Adrenal gland (tissue), 12 donors: ENCODE data around the gene CENPS. TPM values are rescaled to one million over a fixed set of nuclear protein-coding genes. Genes with fewer than 3 reads are reported as not detected.
A peak's percentile ranks its signal among the peaks of the same experiment; 100 is the strongest.
"Not testable (repeated sequence)": the region's sequence is repeated elsewhere in the genome, so short reads cannot be mapped to it uniquely, and the experiment has no call there.

Experiments used
- DNase-seq, 7 donors: peaks; one replicate each; pipeline ENCODE4 v3.0.0-alpha.2; 2019 to 2020
- H3K27ac ChIP-seq, 5 donors: fragments of 200-600 bp; sonication (generic) in 4 of 5; 1 replicate in 3 of 5; 2 replicates in 2 of 5; pipeline versions ENCODE4 v1.5.1 to v1.8.0; 2016 to 2020; ENCODE audit warnings: mild to moderate bottlenecking in 1 of 5
- H3K27me3 ChIP-seq: fragments of 200-600 bp; 2 replicates; pipeline ENCODE4 v1.8.0; 2021
- H3K36me3 ChIP-seq, 2 donors: fragments of 200-600 bp; replicated peaks in 1 of 2; 1 replicate in 1 of 2; 2 replicates in 1 of 2; pipeline versions ENCODE4 v1.5.1 to v1.8.0; 2018 to 2022
- H3K4me1 ChIP-seq, 2 donors: fragments of 200-600 bp; replicated peaks in 1 of 2; 1 replicate in 1 of 2; 2 replicates in 1 of 2; pipeline versions ENCODE4 v1.5.1 to v1.8.0; 2018 to 2021
- H3K4me3 ChIP-seq, 4 donors: fragments of 200-600 bp; sonication (generic) in 3 of 4; one replicate each; pipeline ENCODE4 v1.5.1; 2016 to 2018
- H3K9me3 ChIP-seq, 3 donors: fragments of 200-600 bp; sonication (generic) in 1 of 3; replicated peaks in 1 of 3; 1 replicate in 2 of 3; 2 replicates in 1 of 3; pipeline versions ENCODE4 v1.5.1 to v1.8.0; 2016 to 2021
- POLR2A ChIP-seq, 2 donors: fragments of 450-650 bp; IDR thresholded peaks; one replicate each; pipeline ENCODE4 v1.6.1; 2017; ENCODE audit warnings: antibody characterized with exemption in 2 of 2, mild to moderate bottlenecking in 2 of 2, moderate library complexity in 1 of 2
- WGBS, 4 donors: extraction: QIAGEN DNeasy Blood & Tissue Kit in 2 of 4; methylation state at CpG; one replicate each; pipeline versions ENCODE4 v1.1.5 to v1.1.7; 2013 to 2017; 5-methylcytosine and 5-hydroxymethylcytosine counted together
- intact Hi-C, 2 donors: fragments of 100-400 bp; cut with DNase I; formaldehyde crosslinking; loops; one replicate each; pipeline versions ENCODE4 v1.14.1 to v1.15.0; 2022 to 2023
- polyA plus RNA-seq, 3 donors: library from polyadenylated mRNA; stranded (reverse); fragments of 200-250 nt in 2 of 3; fragments of 350-450 nt in 1 of 3; fragmentation: Illumina TruSeq in 1 of 3; extraction: RNeasy Lipid Tissue Mini Kit (QIAGEN cat#74804) in 1 of 3; gene quantifications; one replicate each; pipeline ENCODE4 v1.2.3, GENCODE V29; 2013 to 2014
- total RNA-seq, 9 donors: library from RNA; depleted of rRNA in 4 of 9; stranded (reverse); fragments of >200 nt in 4 of 9; fragments of 120-200 nt in 1 of 9; fragmentation: NEBNext Ultra II Directional in 1 of 9; extraction: Animal tissue kit (Norgen Biotek cat#: 25700) in 1 of 9; gene quantifications; one replicate each; pipeline versions ENCODE4 v1.1.0 to v1.2.4, GENCODE V29; 2013 to 2023
- TF ChIP-seq, protein P1 (sequence below), 6 experiments: fragments of 450-650 bp in 4 of 6; fragments of 200-600 bp in 2 of 6; sonication (generic) in 1 of 6; IDR thresholded peaks; 1 replicate in 5 of 6; 2 replicates in 1 of 6; pipeline versions ENCODE4 v1.5.1 to v1.8.0; 2016 to 2021; ENCODE audit warnings: antibody characterized with exemption in 6 of 6, mild to moderate bottlenecking in 2 of 6, moderate library complexity in 1 of 6
- donor health status: healthy with polysubstance abuse.
- donor health status: Bipolar disorder and iron deficiency.
- donor health status: DM: yes; HTN: yes; CAD: no.
- donor health status: DM: no; HTN: no; CAD: no.
- donor health status: DM: no; HTN: no; CAD: no.
- donor health status: DM: yes; HTN: yes; CAD: no.

CENPS gene
- total and polyA plus RNA-seq, 12 donors, result 10.0 to 32.9 (median 18.8) TPM

GRCh38 chr1:10407201-10407600 lies 23.0 kb upstream of the CENPS start:
- 80 to 100% (median 88%) methylated on average over 1 to 2 of the region's 2 CpGs for WGBS, 4 donors
- no peak for DNase-seq
- intact Hi-C loops, result no loop called here
- Histone ChIP-seq H3K27me3 (no peaks in the 10 kb centered on the region), H3K36me3 (peaks cover 0 to 95% of the 10 kb centered on the region in 2 donors), H3K27ac (no peak overlapping the region), H3K9me3 (no peaks in the 10 kb centered on the region), H3K4me1 (no peaks in the 10 kb centered on the region), H3K4me3 (no peak overlapping the region)
- TF ChIP-seq POLR2A (IDR thresholded peaks at IDR 0.05), result no peak
- TF ChIP-seq, protein P1, sequence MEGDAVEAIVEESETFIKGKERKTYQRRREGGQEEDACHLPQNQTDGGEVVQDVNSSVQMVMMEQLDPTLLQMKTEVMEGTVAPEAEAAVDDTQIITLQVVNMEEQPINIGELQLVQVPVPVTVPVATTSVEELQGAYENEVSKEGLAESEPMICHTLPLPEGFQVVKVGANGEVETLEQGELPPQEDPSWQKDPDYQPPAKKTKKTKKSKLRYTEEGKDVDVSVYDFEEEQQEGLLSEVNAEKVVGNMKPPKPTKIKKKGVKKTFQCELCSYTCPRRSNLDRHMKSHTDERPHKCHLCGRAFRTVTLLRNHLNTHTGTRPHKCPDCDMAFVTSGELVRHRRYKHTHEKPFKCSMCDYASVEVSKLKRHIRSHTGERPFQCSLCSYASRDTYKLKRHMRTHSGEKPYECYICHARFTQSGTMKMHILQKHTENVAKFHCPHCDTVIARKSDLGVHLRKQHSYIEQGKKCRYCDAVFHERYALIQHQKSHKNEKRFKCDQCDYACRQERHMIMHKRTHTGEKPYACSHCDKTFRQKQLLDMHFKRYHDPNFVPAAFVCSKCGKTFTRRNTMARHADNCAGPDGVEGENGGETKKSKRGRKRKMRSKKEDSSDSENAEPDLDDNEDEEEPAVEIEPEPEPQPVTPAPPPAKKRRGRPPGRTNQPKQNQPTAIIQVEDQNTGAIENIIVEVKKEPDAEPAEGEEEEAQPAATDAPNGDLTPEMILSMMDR (IDR thresholded peaks at IDR 0.05), result no peak

DNA sequence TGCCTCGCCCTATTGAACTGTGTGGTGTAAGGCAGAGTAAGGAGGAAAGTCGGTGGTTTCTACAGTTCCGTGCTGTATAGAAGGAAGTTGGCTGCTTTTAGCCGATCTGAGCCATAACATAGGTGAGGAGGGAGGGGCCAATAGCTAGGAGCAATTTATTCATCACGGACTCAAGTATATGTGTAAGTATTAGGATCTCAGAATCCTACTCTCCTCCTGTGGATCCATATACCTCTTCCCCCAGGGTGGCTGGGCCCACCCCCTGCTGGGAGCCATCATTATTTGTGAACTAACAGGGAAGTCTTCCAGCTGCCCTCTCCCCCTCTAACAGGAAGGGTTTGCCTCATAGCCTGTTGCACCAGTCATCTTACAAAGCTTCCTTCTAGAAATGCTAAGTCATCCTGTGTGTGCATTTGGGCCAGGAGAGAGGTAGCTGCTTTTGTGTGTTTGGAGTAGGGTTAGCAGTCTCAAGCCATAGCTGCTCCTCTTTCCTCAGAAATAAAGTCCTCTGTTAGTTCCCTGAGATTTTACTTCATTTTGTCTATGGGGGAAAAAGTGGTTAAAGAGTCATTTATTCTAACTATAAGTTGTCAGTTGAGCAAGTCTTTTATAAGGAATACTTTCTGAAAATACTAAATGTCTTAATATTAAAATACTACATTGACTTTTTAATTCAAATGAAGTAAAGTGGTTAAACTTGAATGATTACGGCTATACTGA lies 14.9 kb upstream of the CENPS start:
- peak overlapping the region in 2 of 5 donors; percentile 15 to 81 for H3K27ac ChIP-seq
- H3K36me3 ChIP-seq, result peaks cover 0 to 90% of the 10 kb centered on the region in 2 donors
- WGBS, 4 donors, result 69 to 82% (median 77%) methylated on average over 6 of the region's 6 CpGs
- intact Hi-C loops, result no loop called here
- no peaks in the 10 kb centered on the region for H3K4me1 ChIP-seq
- peak in 4 of 7 donors; percentile 34 to 43 (median 38) for DNase-seq
- no peak overlapping the region for H3K4me3 ChIP-seq
- no peaks in the 10 kb centered on the region for H3K27me3 ChIP-seq
- TF ChIP-seq POLR2A (IDR thresholded peaks at IDR 0.05), result no peak
- TF ChIP-seq, protein P1 (IDR thresholded peaks at IDR 0.05), result no peak
- H3K9me3 ChIP-seq, result no peaks in the 10 kb centered on the region

GRCh38 chr1:10415967-10416366 lies 14.3 kb upstream of the CENPS start:
- H3K27me3 ChIP-seq, DNase-seq, intact Hi-C loops, H3K4me1 ChIP-seq, H3K4me3 ChIP-seq, H3K9me3 ChIP-seq: not testable (repeated sequence)
- Histone ChIP-seq H3K27ac (peak overlapping the region in 2 of 5 donors; percentile 15 to 81), H3K36me3 (peaks cover 0 to 92% of the 10 kb centered on the region in 2 donors)
- WGBS, 4 donors, result 93 to 98% (median 95%) methylated on average over 1 of the region's 1 CpG

- H3K27ac ChIP-seq, H3K4me3 ChIP-seq, DNase-seq, H3K9me3 ChIP-seq, H3K4me1 ChIP-seq, H3K27me3 ChIP-seq, intact Hi-C loops: not testable (repeated sequence)
- H3K36me3 ChIP-seq, result peaks cover 0 to 69% of the 10 kb centered on the region in 2 donors
- 92 to 96% (median 95%) methylated on average over 8 of the region's 8 CpGs for WGBS, 4 donors
These were observed 11.5 kb upstream of the CENPS start for GRCh38 chr1:10418741-10419140.

DNA sequence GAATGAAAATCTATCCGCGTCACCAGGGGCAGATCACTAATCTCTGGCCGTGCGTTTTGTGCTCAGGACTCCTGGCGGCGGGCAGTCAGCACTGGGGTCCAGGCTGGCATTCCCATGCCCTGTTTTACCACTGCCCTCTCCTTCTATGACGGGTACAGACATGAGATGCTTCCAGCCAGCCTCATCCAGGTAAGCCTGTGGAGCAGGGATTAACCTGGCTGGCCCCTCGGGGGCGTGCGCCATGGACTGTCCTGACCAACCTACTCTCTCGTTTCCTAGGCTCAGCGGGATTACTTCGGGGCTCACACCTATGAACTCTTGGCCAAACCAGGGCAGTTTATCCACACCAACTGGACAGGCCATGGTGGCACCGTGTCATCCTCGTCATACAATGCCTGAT lies 10.9 kb upstream of the CENPS start:
- no peak for DNase-seq
- no peak overlapping the region for H3K4me3 ChIP-seq
- no peaks in the 10 kb centered on the region for H3K9me3 ChIP-seq
- H3K27ac ChIP-seq, result no peak overlapping the region
- TF ChIP-seq POLR2A (IDR thresholded peaks at IDR 0.05), result no peak
- TF ChIP-seq, protein P1 (IDR thresholded peaks at IDR 0.05), result no peak
- peaks cover 0 to 63% of the 10 kb centered on the region in 2 donors for H3K36me3 ChIP-seq
- intact Hi-C loops, result no loop called here
- 87 to 95% (median 89%) methylated on average over 8 to 15 of the region's 15 CpGs for WGBS, 4 donors
- no peaks in the 10 kb centered on the region for H3K27me3 ChIP-seq
- H3K4me1 ChIP-seq, result no peaks in the 10 kb centered on the region
